ENCODE measurements around the gene ITFG1.

The ITFG1 gene

GRCh38 chr16:47317465-47318240 lies 143.2 kb downstream of the ITFG1 start:
- H3K27ac ChIP-seq: no peak overlapping the region
- H3K36me3 ChIP-seq (replicated peaks): no peaks in the 10 kb centered on the region
- in situ Hi-C loops (cut with HindIII; ENCODE audit: low pct_ligation_motif_present, low sequenced_read_pairs): no loop called here
- no peak for DNase-seq
- no peak for TF ChIP-seq CTCF (IDR thresholded peaks at IDR 0.05; ENCODE audit: low read depth, low read length, missing control alignments)
- no peak overlapping the region for H3K4me3 ChIP-seq (ENCODE audit: low read depth, low read length)
- H3K27me3 ChIP-seq (replicated peaks): no peaks in the 10 kb centered on the region

- Histone ChIP-seq H3K36me3 (replicated peaks) (no peaks in the 10 kb centered on the region), H3K27ac (no peak overlapping the region), H3K4me3 (ENCODE audit: low read depth, low read length) (no peak overlapping the region), H3K27me3 (replicated peaks) (no peaks in the 10 kb centered on the region)
- no peak for TF ChIP-seq CTCF (IDR thresholded peaks at IDR 0.05; ENCODE audit: low read depth, low read length, missing control alignments)
- in situ Hi-C loops (cut with HindIII; ENCODE audit: low pct_ligation_motif_present, low sequenced_read_pairs): no loop called here
- no peak for DNase-seq
Observed at GRCh38 chr16:47316442-47317015, 144.3 kb downstream of the ITFG1 start.

GRCh38 chr16:47311738-47312505 lies 148.9 kb downstream of the ITFG1 start:
- no peaks in the 10 kb centered on the region for H3K36me3 ChIP-seq (replicated peaks)
- no peak for DNase-seq
- no peaks in the 10 kb centered on the region for H3K27me3 ChIP-seq (replicated peaks)
- no peak overlapping the region for H3K27ac ChIP-seq
- in situ Hi-C loops (cut with HindIII; ENCODE audit: low pct_ligation_motif_present, low sequenced_read_pairs): no loop called here
- no peak for TF ChIP-seq CTCF (IDR thresholded peaks at IDR 0.05; ENCODE audit: low read depth, low read length, missing control alignments)
- no peak overlapping the region for H3K4me3 ChIP-seq (ENCODE audit: low read depth, low read length)

GRCh38 chr16:47310792-47311211 lies 150.1 kb downstream of the ITFG1 start:
- in situ Hi-C loops (cut with HindIII; ENCODE audit: low pct_ligation_motif_present, low sequenced_read_pairs): no loop called here
- Histone ChIP-seq H3K27ac (no peak overlapping the region), H3K27me3 (replicated peaks) (no peaks in the 10 kb centered on the region), H3K36me3 (replicated peaks) (no peaks in the 10 kb centered on the region), H3K4me3 (ENCODE audit: low read depth, low read length) (no peak overlapping the region)
- no peak for DNase-seq
- TF ChIP-seq CTCF (IDR thresholded peaks at IDR 0.05; ENCODE audit: low read depth, low read length, missing control alignments): no peak

- Histone ChIP-seq H3K27ac (no peak overlapping the region), H3K36me3 (replicated peaks) (no peaks in the 10 kb centered on the region), H3K4me3 (ENCODE audit: low read depth, low read length) (no peak overlapping the region), H3K27me3 (replicated peaks) (no peaks in the 10 kb centered on the region)
- in situ Hi-C loops (cut with HindIII; ENCODE audit: low pct_ligation_motif_present, low sequenced_read_pairs): no loop called here
- no peak for TF ChIP-seq CTCF (IDR thresholded peaks at IDR 0.05; ENCODE audit: low read depth, low read length, missing control alignments)
- DNase-seq: no peak
Observed at GRCh38 chr16:47309581-47310312, 151.1 kb downstream of the ITFG1 start.
